CD4-positive, alpha-beta T cell treated with Interferon alpha-2 for 1 hour (primary cell): Measurements from ENCODE around the gene KCNT1.

Experiments
- DNase-seq, 2 donors: peaks; one replicate each; pipeline ENCODE4 v3.0.0-alpha.2; 2020 to 2022

The KCNT1 gene

DNA sequence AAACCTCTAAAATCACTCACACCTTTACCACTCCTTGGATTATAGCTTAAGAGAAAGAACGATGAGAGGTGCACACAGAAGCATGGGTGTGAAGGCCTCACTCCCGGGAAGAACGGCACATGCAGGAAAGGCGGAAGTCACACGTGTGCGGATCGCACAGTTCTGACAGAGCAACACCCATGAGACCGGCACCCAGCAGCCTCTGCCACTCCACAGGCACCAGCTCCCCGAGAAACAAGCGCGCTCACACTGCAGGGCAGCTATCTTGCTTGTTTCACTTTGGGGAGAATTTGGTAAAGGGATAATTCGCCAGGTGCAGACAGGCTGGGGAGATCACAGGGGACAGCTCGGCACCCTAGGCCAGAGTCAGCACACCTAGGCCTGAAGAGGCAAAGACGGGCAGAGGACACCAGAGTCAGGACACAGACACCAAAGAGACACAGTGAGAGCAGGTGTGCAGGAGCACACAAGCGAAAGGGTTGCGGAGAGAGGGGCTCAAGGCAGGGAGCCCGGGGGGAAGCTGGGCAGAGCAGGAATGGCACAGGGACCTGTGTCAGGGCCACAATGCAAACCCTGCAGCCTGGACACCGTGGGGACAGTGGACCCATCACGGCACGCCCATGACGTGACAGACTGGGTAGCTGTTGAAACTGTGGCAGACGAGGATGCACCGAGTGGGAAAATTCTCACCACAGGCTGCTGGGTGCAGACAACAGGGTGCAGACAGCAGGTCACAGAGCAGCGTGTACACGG, 123.6 kb downstream of the KCNT1 start:
- DNase-seq = no peak

DNA sequence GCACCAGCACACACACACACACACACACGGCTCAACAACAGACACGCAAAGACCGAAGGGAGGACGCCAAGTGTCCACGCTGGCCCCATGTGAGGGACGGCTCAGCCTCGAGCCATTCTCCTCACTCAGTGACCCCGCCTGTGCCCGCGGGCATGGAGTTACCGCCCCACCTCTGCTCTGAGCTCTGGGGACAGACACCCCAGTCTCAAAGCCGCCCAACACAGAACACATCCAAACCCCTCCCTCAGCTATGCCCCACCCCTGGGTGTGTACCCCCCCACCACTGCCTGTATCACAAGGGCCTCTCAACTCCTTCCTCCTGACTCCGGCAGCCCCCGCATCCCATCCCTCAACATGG, 124.2 kb downstream of the KCNT1 start:
- DNase-seq = no peak

DNA sequence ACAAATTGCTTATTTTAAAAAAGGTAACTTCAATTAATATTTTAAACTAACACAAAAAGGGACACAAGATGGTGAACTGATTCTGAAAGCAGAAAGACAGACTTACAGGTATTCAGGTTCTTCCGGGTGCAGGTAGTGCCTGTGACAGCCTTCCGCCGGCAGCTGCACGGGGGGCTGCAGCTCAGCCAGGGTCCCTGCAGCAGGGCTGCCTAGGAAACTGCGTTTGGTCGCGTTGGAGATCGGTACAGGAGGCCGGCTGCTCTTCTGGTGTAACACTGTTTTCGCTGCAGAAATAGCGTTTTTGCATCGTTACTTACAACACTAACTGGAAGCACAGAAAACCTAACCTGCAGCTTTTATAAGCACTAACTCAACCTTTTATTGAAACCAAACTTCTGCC, 125.3 kb downstream of the KCNT1 start:
- no peak for DNase-seq

DNA sequence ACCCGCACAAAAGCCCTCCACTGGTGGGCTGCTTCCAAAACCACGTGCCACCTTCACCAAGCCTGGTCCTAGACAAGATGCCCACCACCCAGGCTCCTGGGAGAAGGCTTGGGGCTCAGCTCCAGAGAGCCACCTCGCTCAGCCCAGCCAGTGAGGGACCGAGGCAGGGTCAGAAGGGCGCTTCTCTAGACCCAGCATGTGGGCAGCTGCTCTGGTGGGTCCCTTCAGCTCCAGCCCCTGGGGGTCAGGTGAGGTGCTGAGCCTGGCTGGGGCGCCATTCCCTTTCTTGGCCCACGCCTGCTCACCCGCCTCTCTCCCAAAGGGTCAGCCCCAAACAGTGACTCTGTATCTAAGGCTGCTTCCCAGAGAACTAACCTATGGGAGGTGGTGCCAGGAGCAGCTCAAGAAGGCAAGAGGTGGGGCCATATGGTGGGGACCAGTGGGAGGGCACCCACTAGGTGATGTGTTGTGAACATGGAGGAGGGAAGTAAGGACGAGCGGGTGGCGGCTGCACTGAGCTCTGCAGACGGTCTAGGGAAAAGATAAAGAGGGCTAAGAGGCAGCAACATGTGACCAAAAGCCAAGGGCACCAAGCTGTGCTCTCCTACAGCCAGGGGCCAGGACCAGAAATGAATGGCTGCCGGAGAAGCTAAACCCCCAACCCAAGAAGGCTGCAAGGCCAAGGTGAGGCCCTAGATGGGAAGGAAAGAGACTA, 126.0 kb downstream of the KCNT1 start:
- DNase-seq = no peak

DNA sequence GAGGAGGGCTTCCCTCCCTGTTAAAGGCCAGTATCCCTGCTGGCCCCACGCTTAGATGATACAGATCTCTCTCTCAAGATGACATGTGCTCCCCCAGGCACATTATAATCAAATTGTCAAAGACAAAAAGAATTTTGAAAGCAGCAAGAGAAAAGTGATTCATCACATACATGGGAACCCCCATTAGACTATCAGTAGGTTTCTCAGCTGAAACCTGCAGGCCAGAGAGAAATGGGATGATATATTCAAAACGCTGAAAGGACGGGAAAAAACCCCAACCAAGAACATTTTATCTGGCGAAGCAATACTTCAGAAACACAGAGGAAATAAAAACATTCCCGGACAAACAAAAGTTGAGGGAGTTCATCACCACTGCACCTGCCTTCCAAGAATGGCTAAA, 126.7 kb downstream of the KCNT1 start:
- no peak for DNase-seq

DNA sequence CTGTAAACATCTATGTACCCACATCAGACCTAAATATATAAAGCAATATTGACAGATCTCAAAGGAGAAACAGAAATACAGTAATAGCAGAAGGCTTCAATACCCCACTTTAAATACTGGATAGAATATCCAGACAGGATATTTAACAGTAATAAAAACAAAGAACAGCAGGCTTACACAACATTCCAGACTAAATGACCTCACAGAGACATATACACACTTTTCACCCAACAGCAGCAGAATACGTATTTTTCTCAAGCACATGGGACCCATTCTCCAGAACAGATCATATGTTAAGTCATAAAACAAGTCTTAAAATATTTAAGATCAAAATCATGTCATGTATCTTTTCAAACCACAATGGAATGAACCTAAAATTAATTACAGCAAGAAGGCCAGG, 128.5 kb downstream of the KCNT1 start:
- DNase-seq = no peak

DNA sequence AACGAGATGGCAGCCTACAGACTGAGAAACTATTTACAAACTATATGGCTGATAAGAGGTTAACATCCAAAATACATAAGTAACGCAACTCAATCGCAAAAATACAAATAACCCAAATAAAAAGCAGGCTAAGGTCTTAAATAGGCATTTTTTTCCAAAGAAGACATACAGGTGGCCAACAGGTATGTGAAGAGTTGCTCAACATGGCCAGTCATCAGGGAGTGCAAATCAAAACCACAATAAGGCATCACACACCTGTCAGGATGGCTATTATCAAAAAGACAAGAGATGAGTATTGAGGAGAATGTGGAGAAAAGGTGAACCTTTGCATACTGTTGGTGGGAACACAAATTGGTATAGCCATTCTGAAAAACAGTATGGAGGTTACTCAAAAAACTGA, 131.9 kb downstream of the KCNT1 start:
- no peak for DNase-seq

DNA sequence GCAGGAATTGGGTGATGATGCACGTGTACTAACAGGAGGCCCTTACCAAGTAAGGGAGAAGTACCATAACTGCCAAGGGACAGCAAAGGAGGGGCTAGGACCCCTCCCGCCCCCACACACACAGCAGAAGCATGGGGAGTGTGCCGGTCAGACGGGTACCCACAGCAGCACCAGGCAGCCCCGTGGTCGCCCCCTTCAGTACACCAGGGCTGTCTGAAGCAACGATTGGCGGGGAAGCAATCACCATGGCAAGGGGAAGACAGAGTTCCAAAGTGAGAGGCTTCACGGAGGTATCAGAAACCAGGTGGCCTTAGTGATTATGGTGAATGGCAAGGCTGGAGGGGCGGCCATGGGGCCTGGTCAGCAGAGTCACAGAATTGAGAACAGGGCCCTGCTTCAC, 133.1 kb downstream of the KCNT1 start:
- DNase-seq = no peak

DNA sequence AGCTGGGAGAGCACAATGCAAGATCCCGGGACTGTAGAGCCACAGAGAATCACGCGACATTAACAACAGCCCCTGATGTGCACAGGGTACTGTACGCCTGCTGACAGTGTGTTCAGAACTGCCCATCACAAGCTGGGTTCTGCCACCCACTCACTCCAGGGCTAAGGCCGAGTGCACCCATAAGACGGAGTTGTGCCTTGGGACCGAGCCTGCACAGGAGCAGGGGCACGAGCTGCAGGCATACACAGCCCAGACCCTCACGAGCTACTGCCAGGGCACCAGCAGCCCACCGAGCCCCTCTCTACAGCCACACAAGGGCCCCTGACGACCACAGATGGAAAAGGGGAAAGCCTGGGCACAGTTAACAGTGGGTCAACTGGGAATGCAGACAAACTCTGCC, 137.5 kb downstream of the KCNT1 start:
- no peak for DNase-seq

DNA sequence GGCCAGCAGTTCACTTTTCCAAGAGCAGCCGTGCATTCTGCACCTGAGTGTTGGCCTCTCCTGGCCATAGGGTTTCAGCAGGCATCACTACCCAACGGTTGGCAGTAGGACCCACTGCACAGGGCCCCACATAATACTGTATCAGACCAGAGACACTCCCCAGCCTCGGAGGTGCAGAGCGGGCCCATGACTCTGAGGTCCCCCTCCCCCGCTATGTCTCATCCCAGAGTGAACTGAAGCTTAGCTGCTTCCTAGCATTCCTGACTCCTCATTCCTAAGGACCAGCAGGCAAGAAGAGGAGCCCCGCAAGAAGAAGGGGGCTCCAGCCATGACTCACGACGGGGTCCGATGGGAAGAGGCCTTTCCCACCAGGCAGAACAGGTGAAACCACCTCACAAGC, 138.1 kb downstream of the KCNT1 start:
- no peak for DNase-seq

DNA sequence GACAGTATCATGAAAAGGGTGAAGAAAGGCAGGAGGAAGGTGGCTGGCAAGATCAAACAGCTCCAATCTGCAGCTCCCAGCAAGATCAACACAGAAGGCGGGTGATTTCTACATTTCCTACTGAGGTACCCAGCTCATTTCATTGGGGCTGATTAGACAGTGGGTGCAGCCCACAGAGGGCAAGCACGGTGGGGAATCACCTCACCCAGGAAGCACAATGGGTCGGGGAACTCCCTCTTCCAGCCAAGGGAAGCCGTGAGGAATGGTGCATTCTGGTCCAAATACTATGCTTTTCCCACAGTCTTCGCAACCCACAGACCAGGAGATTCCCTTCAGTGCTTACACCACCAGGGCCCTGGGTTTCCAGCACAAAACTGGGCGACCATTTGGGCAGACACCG, 138.6 kb downstream of the KCNT1 start:
- no peak for DNase-seq
